ENCODE results near the gene VEZT. TPM values are rescaled to one million over a fixed set of nuclear protein-coding genes. Genes with fewer than 3 reads are reported as not detected.

Gene VEZT
- total and polyA plus RNA-seq, 9 of the 15 experiments (the other 6 are each of a cell fraction or from before 2014, with no cell fraction given), result 16.1 to 61.5 (median 32.6) TPM

- TF ChIP-seq ZFP91 (CRISPR knock-in tag; IDR thresholded peaks at IDR 0.05) (no peak), POLR2AphosphoS2 (IDR thresholded peaks at IDR 0.05; ENCODE audit: low read length) (no peak), MNT (conservative IDR thresholded peaks at IDR 0.05) (0 out of 4 replicates have a peak, but pooled peaks of 1 of the 2 experiments have one; percentile 24), ZNF512 (tag; IDR thresholded peaks at IDR 0.05) (no peak), ZNF561 (CRISPR knock-in tag; conservative IDR thresholded peaks at IDR 0.05) (no peak), MYNN (IDR thresholded peaks at IDR 0.05) (no peak), MYNN (CRISPR knock-in tag; IDR thresholded peaks at IDR 0.05) (no peak), SRSF7 (optimal IDR thresholded peaks at IDR 0.05; ENCODE audit: low read depth, low read length) (no peak), SNRNP70 (optimal IDR thresholded peaks at IDR 0.05; ENCODE audit: low read depth, low read length) (no peak), ESRRB (CRISPR knock-in tag; IDR thresholded peaks at IDR 0.05; ENCODE audit: borderline replicate concordance) (no peak), ZC3H4 (CRISPR knock-in tag; IDR thresholded peaks at IDR 0.05; ENCODE audit: borderline replicate concordance) (no peak), ZNF3 (CRISPR knock-in tag; IDR thresholded peaks at IDR 0.05) (no peak), MCM5 (IDR thresholded peaks at IDR 0.05; ENCODE audit: low read depth) (no peak), PCBP2 (IDR thresholded peaks at IDR 0.05; ENCODE audit: low read depth, low read length, poor library complexity, severe bottlenecking) (no peak), NFYB (IDR thresholded peaks at IDR 0.05; ENCODE audit: extremely low read depth, insufficient read length) (no peak), KLF6 (CRISPR knock-in tag; IDR thresholded peaks at IDR 0.05; ENCODE audit: borderline replicate concordance) (no peak), POLR2AphosphoS5 (IDR thresholded peaks at IDR 0.05; ENCODE audit: control insufficient read depth, insufficient read depth, low read depth, low read length) (0 out of 2 replicates have a peak, but pooled peaks have one; percentile 49), HDGF (IDR thresholded peaks at IDR 0.05) (no peak), HDAC8 (tag; IDR thresholded peaks at IDR 0.05) (no peak), SMARCA4 (IDR thresholded peaks at IDR 0.05) (0 out of 2 replicates have a peak, but pooled peaks have one; percentile 32), MLLT1 (IDR thresholded peaks at IDR 0.05) (0 out of 4 replicates have a peak, but pooled peaks of 1 of the 2 experiments have one; percentile 16), CBX5 (IDR thresholded peaks at IDR 0.05; ENCODE audit: borderline replicate concordance, low read depth) (no peak), CHCHD3 (CRISPR knock-in tag; IDR thresholded peaks at IDR 0.05) (no peak), ADNP (tag; IDR thresholded peaks at IDR 0.05) (peak; percentile 44; the same call in 1 of the 2 replicates), FIP1L1 (IDR thresholded peaks at IDR 0.05; ENCODE audit: low read depth, low read length, poor library complexity, severe bottlenecking) (no peak), C11orf30 (IDR thresholded peaks at IDR 0.05; ENCODE audit: low read depth) (no peak)
Measured at GRCh38 chr12:95181103-95181502, 36.5 kb upstream of the VEZT start (continued).

All from K562 (cell line).